ENCODE data around the gene CD99L2. TPM values are rescaled to one million over a fixed set of nuclear protein-coding genes. Genes with fewer than 3 reads are reported as not detected.

CD99L2 gene
- total RNA-seq, 1 experiment from 2014 or later: 9.4 TPM

GRCh38 chrX:150757371-150757770, 141.1 kb downstream of the CD99L2 start:
- no peak overlapping the region for H3K4me3 Mint-ChIP-seq
- ChIA-PET CTCF (interaction anchor here (1.0 kb wide), 1 partner anchor 15 kb away, joined by 3 read pairs; no protein-coding TSS in a partner anchor), POLR2A (no interaction called here)
- no peaks in the 10 kb centered on the region for H3K27me3 Mint-ChIP-seq (ENCODE audit: low read depth)
- TF ChIP-seq GRHL2 (CRISPR knock-in tag; IDR thresholded peaks at IDR 0.05; ENCODE audit: insufficient replicate concordance, severe bottlenecking) (no peak), KAT7 (CRISPR knock-in tag; IDR thresholded peaks at IDR 0.05; ENCODE audit: borderline replicate concordance) (no peak), GTF2I (CRISPR knock-in tag; conservative IDR thresholded peaks at IDR 0.05) (no peak), RELA (CRISPR knock-in tag; IDR thresholded peaks at IDR 0.05; ENCODE audit: borderline replicate concordance) (no peak), IRF1 (CRISPR knock-in tag; IDR thresholded peaks at IDR 0.05) (no peak)
- H3K4me1 Mint-ChIP-seq: no peaks in the 10 kb centered on the region
- H3K36me3 Mint-ChIP-seq: peaks cover 6% of the 10 kb centered on the region; the same call in 1 of the 2 replicates
- no peaks in the 10 kb centered on the region for H3K9me3 Mint-ChIP-seq
- DNase-seq (ENCODE audit: low spot score): no peak
- H3K27ac Mint-ChIP-seq: no peak overlapping the region
- no peak for ATAC-seq

GRCh38 chrX:150753968-150754367, 144.5 kb downstream of the CD99L2 start:
- peaks cover 9% of the 10 kb centered on the region for H3K36me3 Mint-ChIP-seq
- no peak overlapping the region for H3K27ac Mint-ChIP-seq
- ATAC-seq: no peak
- H3K9me3 Mint-ChIP-seq: no peaks in the 10 kb centered on the region
- ChIA-PET POLR2A (no interaction called here), CTCF (interaction anchor here (1.3 kb wide), 1 partner anchor 13 kb away, joined by 3 read pairs; no protein-coding TSS in a partner anchor)
- H3K27me3 Mint-ChIP-seq (ENCODE audit: low read depth): no peaks in the 10 kb centered on the region
- no peaks in the 10 kb centered on the region for H3K4me1 Mint-ChIP-seq
- no peak overlapping the region for H3K4me3 Mint-ChIP-seq
- no peak for DNase-seq (ENCODE audit: low spot score)
- TF ChIP-seq SMAD3 (CRISPR knock-in tag; IDR thresholded peaks at IDR 0.05; ENCODE audit: borderline replicate concordance) (no peak), ZBTB21 (CRISPR knock-in tag; IDR thresholded peaks at IDR 0.05; ENCODE audit: borderline replicate concordance) (no peak), ZNF512 (CRISPR knock-in tag; IDR thresholded peaks at IDR 0.05; ENCODE audit: borderline replicate concordance) (no peak), AFF4 (CRISPR knock-in tag; IDR thresholded peaks at IDR 0.05; ENCODE audit: borderline replicate concordance) (no peak), NR1H2 (CRISPR knock-in tag; IDR thresholded peaks at IDR 0.05) (no peak), PRRX2 (CRISPR knock-in tag; IDR thresholded peaks at IDR 0.05) (no peak), NR3C1 (CRISPR knock-in tag; conservative IDR thresholded peaks at IDR 0.05; ENCODE audit: low read depth) (no peak), E2F5 (CRISPR knock-in tag; IDR thresholded peaks at IDR 0.05) (no peak), ESRRA (CRISPR knock-in tag; IDR thresholded peaks at IDR 0.05; ENCODE audit: borderline replicate concordance) (no peak), FOXP1 (CRISPR knock-in tag; IDR thresholded peaks at IDR 0.05; ENCODE audit: borderline replicate concordance) (no peak)

GRCh38 chrX:150753357-150753756, 145.1 kb downstream of the CD99L2 start:
- POLR2A ChIA-PET: no interaction called here
- Mint-ChIP-seq H3K36me3 (peaks cover 6% of the 10 kb centered on the region), H3K9me3 (no peaks in the 10 kb centered on the region), H3K27ac (no peak overlapping the region), H3K4me3 (no peak overlapping the region), H3K27me3 (ENCODE audit: low read depth) (no peaks in the 10 kb centered on the region), H3K4me1 (no peaks in the 10 kb centered on the region)
- ATAC-seq: no peak
- TF ChIP-seq ZBTB21 (CRISPR knock-in tag; IDR thresholded peaks at IDR 0.05; ENCODE audit: borderline replicate concordance) (no peak), ZNF232 (CRISPR knock-in tag; IDR thresholded peaks at IDR 0.05) (no peak), GABPB1 (CRISPR knock-in tag; IDR thresholded peaks at IDR 0.05) (no peak), ZNF396 (CRISPR knock-in tag; IDR thresholded peaks at IDR 0.05; ENCODE audit: borderline replicate concordance) (no peak), ESRRA (CRISPR knock-in tag; IDR thresholded peaks at IDR 0.05; ENCODE audit: borderline replicate concordance) (no peak), FOXK1 (CRISPR knock-in tag; IDR thresholded peaks at IDR 0.05) (no peak), NFE2L1 (CRISPR knock-in tag; IDR thresholded peaks at IDR 0.05) (no peak), ZNF416 (CRISPR knock-in tag; IDR thresholded peaks at IDR 0.05) (no peak)
- CTCF ChIA-PET: no interaction called here
- no peak for DNase-seq (ENCODE audit: low spot score)
